NCI-H2196 (cell line): Measurements from ENCODE around the gene DYNC2H1.

Experiments
- DNase-seq: peaks from one replicate; lab custom pipeline; 2025; ENCODE audit not compliant: unreplicated experiment; lab: John Stamatoyannopoulos, UW

The DYNC2H1 gene

DNA sequence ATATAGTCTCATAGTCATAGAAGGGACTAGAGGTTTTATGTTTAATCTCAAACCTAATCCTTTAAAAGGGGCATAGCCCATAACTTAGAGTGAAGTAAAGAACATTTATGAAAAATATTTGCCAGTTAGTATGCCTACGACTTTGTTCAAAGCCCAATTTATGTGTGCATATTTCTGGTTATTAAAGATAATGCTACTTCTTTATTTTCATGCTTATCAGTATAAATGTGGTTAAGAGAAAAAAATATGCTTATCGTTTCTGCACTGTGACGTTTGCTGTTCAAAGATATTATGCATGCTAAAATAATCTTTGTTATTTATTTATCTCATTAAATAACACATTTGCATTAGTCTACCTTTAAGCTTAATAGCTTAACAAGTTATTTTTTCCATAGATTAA lies 343.9 kb downstream of the DYNC2H1 start:
- no peak for DNase-seq

DNA sequence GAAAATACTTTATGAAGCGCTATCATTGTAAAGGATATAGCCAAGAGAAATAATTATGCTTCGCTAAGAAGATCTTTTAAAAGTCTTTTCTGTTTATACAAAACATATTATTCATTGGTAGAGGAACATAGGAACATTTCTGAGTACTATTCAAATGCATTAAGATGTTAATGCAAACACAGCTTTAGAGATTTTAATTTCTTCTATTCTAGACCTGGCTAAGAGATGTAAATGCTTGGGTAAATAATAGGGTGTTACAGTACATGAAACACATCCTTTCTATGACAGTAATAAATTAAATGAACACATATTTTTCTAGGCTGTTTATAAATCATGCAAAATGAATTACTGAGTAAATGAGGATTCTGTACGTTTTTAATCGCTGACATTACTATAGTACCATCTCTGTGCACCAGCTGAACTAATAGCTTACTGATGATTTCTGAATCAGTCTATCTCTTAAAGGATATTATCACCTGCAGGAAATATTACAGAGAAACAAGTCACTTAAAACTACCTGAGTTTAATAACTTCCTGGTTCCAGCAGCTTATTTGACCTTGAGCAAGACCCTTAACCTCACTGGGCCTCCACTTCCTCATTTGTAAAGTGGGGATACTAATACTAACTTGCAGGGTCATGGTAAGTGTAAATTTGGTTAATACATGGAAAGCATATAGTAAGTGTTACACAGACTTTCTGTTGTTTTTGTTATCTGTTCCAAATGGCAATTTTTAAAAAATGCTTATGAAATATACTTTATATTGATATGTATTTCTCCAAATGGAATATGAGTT lies 344.9 kb downstream of the DYNC2H1 start:
- DNase-seq, result no peak

DNA sequence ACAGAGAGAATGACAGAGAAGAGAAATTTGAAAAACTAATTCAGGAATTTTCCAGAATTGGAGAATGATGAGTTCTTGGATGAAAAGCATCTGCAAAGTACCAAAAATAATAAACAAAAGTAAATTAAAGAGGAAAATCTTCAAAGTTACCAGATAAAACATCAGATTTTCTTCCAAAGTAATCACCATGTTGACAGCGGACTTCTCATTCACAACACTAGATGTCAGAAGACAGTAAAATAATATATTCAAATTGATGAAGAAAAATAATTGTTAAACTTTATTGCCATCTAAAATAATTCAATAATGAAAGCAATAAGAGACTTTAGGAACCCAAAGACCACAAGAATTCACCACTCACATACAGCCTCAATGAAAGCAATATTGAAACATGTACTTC lies 355.2 kb downstream of the DYNC2H1 start:
- DNase-seq, result no peak

DNA sequence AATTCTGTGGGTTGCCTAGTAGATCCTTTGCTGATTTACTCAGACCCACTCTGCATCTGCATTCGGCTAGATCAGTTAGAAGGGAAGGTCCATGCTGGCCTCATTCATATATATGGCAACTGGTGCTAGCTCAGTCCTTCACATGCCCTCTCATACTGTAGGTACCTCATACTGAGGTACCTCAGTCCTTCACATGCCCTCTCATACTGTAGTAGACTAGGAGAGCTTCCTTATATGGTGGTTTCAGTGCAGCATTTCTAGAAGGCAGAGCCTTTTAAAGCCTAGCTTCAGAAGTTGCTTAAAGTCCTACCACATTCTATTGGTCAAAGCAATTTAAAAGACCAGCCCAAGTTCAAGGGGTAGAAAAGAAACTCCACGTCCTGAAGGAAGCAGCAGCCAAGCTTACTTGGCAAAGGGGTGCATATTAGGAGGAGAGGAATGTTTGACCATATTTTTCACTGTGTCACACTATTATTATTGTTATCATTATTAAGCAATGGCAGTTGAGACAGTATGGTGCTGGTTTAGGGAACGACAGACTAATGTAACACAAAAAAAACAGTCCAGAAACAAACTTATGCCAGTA lies 356.4 kb downstream of the DYNC2H1 start:
- DNase-seq, result no peak

DNA sequence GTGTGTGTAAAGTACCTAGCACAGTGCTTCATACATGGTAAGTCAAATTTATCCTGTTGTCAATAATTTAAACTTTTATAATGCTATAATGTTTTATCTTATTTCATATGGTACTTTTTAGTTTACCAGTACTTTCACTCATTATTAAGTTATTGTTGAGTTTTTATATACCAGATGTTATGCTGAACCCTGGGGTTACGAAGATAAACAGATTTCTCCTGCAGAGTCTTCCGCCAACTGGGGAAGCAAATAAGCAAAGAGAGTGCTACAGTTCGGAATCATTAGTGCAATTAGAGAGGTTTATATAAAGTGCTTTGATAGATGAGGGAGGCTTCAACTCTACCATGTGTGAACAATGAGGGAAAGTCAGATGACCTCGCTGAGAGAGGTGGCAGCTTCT lies 362.3 kb downstream of the DYNC2H1 start:
- no peak for DNase-seq

DNA sequence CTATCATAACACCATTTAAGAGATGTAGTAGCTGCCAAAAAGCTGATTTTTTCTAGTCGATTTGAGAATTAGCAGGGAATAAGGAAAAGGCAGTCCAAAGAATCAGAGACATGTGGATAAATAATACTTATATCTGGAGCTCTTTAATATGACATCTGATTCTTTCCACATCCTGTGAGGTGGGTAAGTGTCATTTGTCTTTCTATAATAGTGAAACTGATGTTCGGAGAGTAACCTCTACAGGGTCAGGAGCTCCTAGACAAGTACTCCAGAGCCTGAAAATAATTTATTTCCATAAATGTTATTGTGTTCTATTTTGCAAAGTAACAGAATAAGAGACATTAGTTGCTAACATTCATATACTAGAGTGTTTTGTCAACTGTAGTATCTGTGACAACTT lies 367.6 kb downstream of the DYNC2H1 start:
- no peak for DNase-seq

DNA sequence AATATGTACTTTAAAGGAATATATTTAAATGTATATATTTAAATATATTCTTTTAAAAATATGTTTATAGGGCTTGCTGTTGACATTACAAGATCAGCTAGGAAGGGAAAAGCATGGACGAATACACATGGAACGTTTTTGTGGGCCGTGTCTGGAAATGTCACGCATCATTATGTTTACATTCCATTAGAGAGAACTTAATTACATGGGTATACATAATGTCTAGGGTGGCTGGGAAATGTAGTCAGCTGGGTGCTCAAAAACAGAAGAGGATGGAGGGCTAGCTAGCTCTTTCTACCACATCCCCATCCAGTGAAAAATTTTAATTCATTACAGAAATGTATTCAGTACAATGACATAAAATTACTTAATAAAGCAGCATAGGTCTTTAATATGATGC lies 371.2 kb downstream of the DYNC2H1 start:
- no peak for DNase-seq

DNA sequence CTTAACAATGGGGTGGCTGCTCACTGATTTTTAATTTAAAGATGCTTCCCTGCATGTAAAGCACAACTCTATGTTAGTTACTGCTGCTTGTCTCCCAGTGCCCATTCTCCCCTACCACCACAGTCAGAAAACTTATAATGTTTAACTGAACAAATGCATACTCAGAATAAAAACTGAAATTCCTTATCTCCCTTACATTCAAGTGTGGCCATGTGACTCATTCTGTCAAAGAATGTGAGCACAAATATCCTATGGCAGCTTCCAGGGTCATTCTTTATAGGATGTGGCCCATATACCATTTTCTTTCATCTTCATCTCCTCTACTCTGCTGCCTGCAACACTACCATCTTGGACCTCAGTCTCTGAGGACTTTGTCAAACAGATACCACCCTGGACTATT lies 374.8 kb downstream of the DYNC2H1 start:
- no peak for DNase-seq

DNA sequence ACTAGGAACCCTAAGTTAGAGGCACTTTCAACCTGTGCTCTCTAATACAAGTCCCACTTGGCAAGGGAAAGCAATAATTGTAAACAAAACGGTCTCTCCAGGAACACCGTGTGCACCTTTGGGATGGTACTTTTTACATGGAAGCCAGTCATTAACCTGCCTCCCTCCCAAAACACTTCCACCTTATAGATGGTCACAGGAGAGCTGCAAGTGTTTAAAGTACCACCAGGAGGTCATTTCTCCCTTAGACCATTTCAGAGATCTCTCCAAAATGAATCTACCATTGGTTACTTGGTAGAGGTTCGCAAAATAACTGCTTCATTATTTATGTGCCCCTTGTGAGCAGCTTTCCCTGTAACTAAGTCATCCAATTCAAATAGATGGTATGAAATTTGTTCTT lies 375.3 kb downstream of the DYNC2H1 start:
- DNase-seq, result no peak

DNA sequence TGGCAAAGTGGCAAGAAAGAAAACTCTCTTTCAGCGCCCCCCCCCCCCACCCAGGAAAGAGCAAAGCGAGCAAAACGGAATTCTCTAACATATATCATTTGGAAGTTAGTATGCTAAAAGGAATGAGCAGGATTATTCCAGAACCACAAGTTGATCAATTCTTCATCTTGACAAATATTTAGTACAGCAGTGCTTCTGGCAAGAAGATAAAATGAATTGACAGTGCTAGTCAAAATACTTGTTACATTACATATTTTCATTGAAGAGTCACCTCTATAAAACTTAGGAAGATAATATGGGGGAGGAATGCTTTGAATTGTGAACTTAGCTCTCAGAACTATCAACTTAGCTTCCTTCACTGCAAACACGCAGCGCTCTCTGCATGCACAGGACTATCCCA lies 377.4 kb downstream of the DYNC2H1 start:
- DNase-seq, result no peak

DNA sequence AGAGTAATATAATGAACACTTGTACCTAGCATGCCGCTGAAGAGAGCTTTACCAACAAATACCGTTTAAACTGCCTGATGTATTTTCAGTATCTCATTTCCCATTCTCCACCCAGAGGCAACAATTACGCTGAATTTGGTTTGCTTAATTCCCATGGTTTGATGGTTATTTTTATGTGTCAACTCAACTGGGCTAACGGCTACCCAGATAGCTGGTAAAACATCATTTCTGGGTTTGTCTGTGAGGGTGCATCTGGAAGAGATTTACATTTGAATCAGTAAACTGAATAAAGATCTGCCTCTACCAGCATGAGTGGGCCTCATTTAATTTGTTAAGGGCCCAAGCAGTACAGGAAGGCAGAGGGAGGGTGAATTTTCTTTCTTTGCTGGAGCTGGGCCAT lies 377.9 kb downstream of the DYNC2H1 start:
- no peak for DNase-seq

DNA sequence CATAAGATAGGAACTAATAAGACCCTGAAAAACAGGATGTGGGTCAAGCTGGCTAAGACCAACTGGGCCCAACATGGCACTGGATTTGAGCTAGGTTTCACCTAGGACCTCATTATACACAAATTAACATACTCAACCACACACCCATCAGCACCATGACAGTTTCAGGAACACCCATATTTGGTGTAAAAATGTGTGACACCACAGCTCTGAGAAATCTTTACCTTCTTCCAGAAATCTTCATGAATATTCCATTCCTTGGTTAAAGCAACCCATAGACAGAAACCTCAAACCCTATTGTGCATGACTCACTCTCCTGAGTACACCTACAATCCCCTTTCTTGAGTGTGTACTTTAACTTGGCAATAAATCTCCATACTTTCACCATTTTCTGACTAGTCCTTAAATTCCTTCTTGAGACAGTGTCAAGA lies 378.8 kb downstream of the DYNC2H1 start:
- no peak for DNase-seq

DNA sequence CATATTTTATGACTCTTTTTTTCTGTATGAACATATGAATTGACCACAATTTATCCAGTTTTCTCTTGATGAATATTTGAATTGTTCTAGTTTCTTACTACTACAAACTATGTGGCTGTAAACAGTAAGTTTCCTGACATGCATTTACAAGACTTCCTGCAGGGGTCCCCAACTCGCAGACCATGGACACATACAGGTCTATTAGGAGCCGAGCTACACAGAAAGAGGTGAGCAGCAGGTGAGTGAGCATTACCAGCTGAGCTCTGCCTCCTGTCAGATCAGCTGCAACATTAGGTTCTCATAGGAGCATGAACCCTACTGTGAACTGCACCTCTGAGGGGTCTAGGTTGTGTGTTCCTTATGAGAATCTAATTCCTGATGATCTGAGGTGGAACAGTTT lies 379.4 kb downstream of the DYNC2H1 start:
- DNase-seq, result no peak

DNA sequence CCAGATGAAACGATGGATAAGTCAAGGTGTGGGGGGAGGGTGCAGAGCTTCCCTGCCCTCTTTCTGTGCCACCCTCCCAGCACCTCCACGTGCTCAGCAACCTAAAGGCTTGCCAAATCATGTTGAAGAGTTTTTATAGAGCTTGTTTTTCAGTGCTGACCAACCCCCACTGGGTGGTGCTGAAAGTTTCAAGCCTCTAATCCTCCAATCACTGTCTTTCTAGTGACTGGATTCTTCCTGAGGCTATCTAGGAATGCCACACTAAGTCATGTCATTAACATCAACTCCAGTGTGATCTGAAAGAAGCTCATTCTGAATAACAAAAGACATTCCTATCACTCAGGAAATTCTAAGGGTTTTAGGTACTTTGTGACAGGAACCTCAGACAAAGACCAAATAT lies 382.6 kb downstream of the DYNC2H1 start:
- no peak for DNase-seq

DNA sequence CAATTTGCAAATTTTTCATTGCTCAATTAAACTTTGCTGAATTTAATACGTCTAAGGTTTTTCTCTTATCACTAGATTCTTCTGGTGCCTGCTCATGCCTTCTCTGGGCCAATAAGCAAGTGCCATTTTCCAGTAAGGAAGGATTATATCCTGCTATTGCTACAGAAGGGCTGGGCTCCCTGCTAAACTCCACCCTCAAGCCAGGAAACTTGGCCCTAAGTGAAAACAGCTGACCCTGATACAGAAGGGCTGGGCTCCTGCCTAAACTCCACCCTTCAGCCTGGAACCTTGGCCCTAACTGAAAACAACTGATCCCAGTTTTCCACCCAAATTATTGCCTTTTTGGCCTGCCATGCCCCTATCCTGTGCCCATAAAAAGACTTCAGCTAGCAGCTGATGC lies 385.3 kb downstream of the DYNC2H1 start:
- no peak for DNase-seq

DNA sequence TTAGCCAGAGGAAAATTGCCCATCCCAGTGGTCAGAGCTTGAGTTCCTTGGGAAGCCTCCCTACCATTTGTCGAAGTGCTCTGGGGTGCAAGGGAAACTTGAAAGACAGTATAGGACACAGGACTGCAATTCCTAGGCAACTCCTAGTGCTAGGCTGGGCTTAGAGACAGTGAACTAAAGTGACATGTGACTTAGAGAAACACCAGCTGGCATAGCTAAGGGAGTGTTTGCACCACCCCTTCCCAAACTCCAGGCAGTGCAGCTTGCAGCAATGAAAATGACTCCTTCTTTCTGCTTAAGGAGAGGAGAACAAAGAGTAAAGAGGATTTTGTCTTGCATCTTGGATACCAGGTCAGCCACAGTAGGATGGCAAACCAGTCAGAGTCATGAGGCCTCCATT lies 388.0 kb downstream of the DYNC2H1 start:
- no peak for DNase-seq

DNA sequence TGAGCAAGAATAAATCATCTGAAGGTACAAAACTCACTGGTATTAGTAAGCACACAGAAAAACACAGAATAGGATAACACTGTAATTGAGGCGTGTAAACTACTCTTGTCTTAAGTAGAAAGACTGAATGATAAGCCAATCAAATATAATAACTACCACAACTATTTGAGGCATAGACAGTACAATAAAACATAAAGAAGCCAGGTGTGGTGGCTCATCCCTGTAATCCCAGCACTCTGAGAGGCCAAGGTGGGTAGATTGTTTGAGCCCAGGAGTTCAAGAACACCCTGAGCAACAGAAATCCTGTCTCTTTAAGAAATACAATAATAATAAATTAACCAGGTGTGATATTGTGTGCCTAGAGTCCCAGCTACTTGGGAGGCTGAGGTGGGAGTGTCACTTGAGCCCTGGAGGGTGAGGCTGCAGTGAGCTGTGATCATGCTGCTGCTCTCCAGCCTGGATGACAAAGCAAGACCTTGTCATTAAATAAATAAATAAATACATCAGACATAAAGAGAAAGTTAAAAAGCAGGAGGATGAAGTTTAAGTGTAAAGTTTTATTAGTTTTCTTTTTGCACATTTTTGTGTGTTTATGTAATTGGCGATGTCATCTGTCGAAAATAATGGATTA lies 390.6 kb downstream of the DYNC2H1 start:
- DNase-seq, result no peak

DNA sequence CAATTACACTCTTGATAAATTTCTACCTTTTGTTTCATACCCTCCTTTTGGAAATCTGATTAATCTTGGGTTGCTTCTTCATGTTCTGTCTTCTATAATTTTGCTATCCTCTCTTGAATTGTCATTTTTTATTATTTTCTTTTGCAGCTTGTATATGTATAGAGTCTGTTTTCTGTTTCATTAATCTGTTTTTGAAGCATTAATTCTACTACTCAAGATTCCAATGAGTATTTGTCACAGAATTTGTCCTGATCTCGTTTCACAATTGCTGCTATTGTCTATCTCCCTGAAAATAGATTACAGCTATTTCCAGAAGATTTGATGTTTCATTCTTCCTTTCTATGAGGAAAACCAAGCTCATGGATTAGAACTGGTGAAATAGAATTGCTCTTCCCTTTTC lies 406.1 kb downstream of the DYNC2H1 start:
- no peak for DNase-seq

DNA sequence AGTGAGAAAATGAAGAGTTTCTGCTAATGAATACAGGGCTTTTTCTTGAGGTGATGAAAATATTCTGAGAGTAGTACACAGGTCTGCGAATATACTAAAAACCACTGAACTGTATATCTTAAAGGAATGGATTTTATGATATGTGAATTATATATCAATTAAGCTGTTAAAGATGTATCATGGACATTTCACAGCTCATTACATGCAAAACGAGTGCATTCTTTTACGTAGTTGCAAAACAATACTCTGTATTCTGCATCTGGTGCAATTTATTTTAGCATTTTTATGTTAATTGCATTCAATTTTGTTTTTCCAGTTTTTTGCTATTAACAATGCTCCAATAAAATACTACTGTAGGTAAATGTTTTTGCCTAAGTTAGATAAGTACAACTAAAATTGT lies 411.6 kb downstream of the DYNC2H1 start:
- DNase-seq, result no peak

DNA sequence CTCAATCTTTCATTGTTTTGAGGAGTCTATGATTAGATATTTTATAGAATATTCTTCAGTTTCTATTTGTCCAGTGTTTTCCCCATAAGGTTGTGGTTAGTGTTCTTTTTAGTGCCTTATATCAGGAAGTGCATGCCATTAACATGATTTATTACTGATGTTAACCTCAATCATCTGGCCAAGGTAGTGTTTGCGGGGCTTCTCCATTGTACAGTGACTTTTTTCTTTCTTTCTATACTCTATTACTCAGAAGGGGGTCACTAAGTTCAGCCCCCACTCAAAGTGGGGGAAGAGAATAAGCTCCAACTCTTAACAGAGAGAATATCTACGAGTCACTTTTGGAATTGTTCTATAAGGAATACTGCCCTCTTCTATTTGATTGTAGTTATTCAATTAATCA lies 415.8 kb downstream of the DYNC2H1 start:
- no peak for DNase-seq

DNA sequence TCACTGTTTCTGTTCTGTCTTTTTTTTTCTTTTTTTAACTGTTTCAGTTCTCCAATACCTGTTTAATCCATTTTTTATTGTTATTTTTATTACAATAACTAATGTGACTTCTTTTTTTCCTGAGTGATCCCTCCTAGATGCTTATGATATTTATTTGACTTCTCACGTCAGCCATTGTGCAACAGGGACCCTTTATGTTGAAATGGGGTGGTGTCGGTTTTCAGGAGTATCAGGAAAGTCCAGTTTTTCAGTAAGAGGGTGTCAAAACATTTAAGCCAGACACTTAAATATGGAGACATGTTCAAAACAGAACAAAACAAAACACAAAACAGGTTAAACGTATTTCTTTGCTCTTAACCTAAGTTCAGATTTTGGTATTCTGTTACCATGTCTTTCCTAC lies 418.8 kb downstream of the DYNC2H1 start:
- DNase-seq, result no peak

DNA sequence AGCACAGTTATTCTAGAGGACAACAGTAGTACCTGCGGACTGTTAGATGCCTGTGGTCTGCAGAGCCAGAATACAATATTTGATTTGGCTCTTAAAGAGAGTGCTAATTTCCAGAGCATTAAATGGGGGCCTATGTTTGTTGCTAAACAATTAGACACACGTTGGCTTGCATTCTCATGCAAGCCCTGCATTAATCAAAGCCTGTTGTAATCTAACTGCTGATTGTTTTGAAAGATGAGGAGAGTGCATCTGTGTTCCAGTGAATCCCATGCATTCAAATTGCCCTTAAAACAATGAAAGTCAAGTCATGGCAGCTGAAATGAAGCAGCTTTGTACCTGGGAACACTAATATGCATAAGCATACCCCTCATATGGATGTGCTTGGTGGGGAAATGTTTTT lies 419.4 kb downstream of the DYNC2H1 start:
- no peak for DNase-seq
